A549 (cell line): Measurements from ENCODE around the gene RAPH1. TPM values are rescaled to one million over a fixed set of nuclear protein-coding genes. Genes with fewer than 3 reads are reported as not detected.

Experiments used
- ATAC-seq, 2 experiments: fragments of 200-7000 bp in 1 of 2; fragments of >200 bp in 1 of 2; cut with Nextera tagmentation in 1 of 2; cut with Tn5 transposase in 1 of 2; 3 replicates each; pipeline versions ENCODE4 v1.8.0 to v1.9.1; 2018 to 2020; ENCODE audit warnings: mild to moderate bottlenecking in 1 of 2, moderate library complexity in 1 of 2
- CTCF ChIA-PET: fragments of 300-600 bp; sonication (Branson Sonifier 250); formaldehyde crosslinking; extraction: SDS; loops from one replicate; lab custom pipeline; 2021; ENCODE audit warnings: antibody characterized with exemption, inconsistent platforms; lab: Yijun Ruan, JAX
- POLR2A ChIA-PET: fragments of 350-600 bp; formaldehyde crosslinking; extraction: SDS; loops from one replicate; lab custom pipeline; 2021; ENCODE audit warnings: antibody characterized with exemption, inconsistent platforms; lab: Yijun Ruan, JAX
- DNase-seq, 2 experiments: peaks; one replicate each; pipeline versions ENCODE4 v3.0.0 to v3.0.0-alpha.2; 2011 to 2016; ENCODE audit warnings: low read depth in 1 of 2, low spot score in 1 of 2
- FAIRE-seq: peaks from 2 replicates; lab custom pipeline; 2011; peaks lifted over from hg19 to GRCh38; lab: Jason Lieb, UNC
- H3K27ac ChIP-seq, 2 experiments: fragments of >200 bp; sonication (Bioruptor Twin); formaldehyde crosslinking; 3 replicates each; pipeline ENCODE4 v1.5.1; 2016 to 2017
- H3K4me1 ChIP-seq: fragments of >200 bp; sonication (Bioruptor Twin); formaldehyde crosslinking; 3 replicates; pipeline ENCODE4 v1.6.1; 2016
- H3K4me2 ChIP-seq: fragments of >200 bp; sonication (Bioruptor Twin); formaldehyde crosslinking; 3 replicates; pipeline ENCODE4 v1.6.1; 2016
- H3K4me3 ChIP-seq: fragments of >200 bp; sonication (Bioruptor Twin); formaldehyde crosslinking; 3 replicates; pipeline ENCODE4 v1.5.1; 2016
- H3K9me3 ChIP-seq: fragments of >200 bp; sonication (Bioruptor Twin); formaldehyde crosslinking; 3 replicates; pipeline ENCODE4 v1.6.1; 2016
- BHLHE40 ChIP-seq: IDR thresholded peaks from 2 replicates; pipeline ENCODE4 v1.6.1; 2012; ENCODE audit warnings: low read depth, low read length, inconsistent platforms
- CBX8 ChIP-seq: fragments of 200-600 bp; sonication (generic); IDR thresholded peaks from 2 replicates; pipeline ENCODE4 v1.6.1; 2016
- EHMT2 ChIP-seq: fragments of 200-600 bp; sonication (generic); IDR thresholded peaks from 2 replicates; pipeline ENCODE4 v1.6.1; 2016; ENCODE audit warnings: antibody characterized with exemption, low read depth, mild to moderate bottlenecking, moderate library complexity
- FOSL2 ChIP-seq, 2 experiments: fragments of 450-650 bp in 1 of 2; fragments of >200 bp in 1 of 2; sonication (Bioruptor Twin) in 1 of 2; formaldehyde crosslinking; IDR thresholded peaks; 2 replicates each; pipeline versions ENCODE4 v1.5.0 to v1.6.1; 2016 to 2020; ENCODE audit warnings: mild to moderate bottlenecking in 1 of 2, moderate library complexity in 1 of 2
- HOXA7 ChIP-seq: fragments of 250-450 bp; sonication (Bioruptor Pico); IDR thresholded peaks from 2 replicates; pipeline ENCODE4 v1.5.0; 2020; ENCODE audit warnings: mild to moderate bottlenecking, moderate library complexity
- HOXB5 ChIP-seq: fragments of 250-450 bp; sonication (Bioruptor Pico); IDR thresholded peaks from 2 replicates; pipeline ENCODE4 v1.5.0; 2020; ENCODE audit warnings: mild to moderate bottlenecking, moderate library complexity
- JUN ChIP-seq, 2 experiments: fragments of >200 bp; sonication (Bioruptor Twin); formaldehyde crosslinking; IDR thresholded peaks; 2 replicates in 1 of 2; 3 replicates in 1 of 2; pipeline ENCODE4 v1.6.1; 2016 to 2017
- KDM5A ChIP-seq: fragments of 200-600 bp; sonication (generic); IDR thresholded peaks from 2 replicates; pipeline ENCODE4 v1.6.1; 2016; ENCODE audit warnings: antibody characterized with exemption, mild to moderate bottlenecking
- MYC ChIP-seq: IDR thresholded peaks from 2 replicates; pipeline ENCODE4 v1.6.1; 2012; ENCODE audit warnings: mild to moderate bottlenecking, inconsistent platforms, low read length, improper control_type of control experiment, borderline replicate concordance
- NFE2L2 ChIP-seq: fragments of 150-350 bp; conservative IDR thresholded peaks from 2 replicates; pipeline ENCODE4 v1.6.1; 2014; ENCODE audit warnings: low read length
- PHF8 ChIP-seq: fragments of 200-600 bp; sonication (generic); IDR thresholded peaks from 2 replicates; pipeline ENCODE4 v1.6.1; 2016; ENCODE audit warnings: low read depth, mild to moderate bottlenecking, antibody characterized with exemption, moderate library complexity, borderline replicate concordance
- POLR2AphosphoS2 ChIP-seq: conservative IDR thresholded peaks from 2 replicates; pipeline ENCODE4 v1.6.1; 2012; ENCODE audit warnings: low read length, improper control_type of control experiment, inconsistent platforms
- RFX5 ChIP-seq: fragments of 450-650 bp; IDR thresholded peaks from 2 replicates; pipeline ENCODE4 v1.7.1; 2014; ENCODE audit warnings: antibody characterized with exemption, mild to moderate bottlenecking, moderate library complexity
- ZFP36 ChIP-seq: fragments of 450-650 bp; IDR thresholded peaks from 2 replicates; pipeline ENCODE4 v1.6.1; 2014; ENCODE audit warnings: borderline replicate concordance; ENCODE audit not compliant: partially characterized antibody
- ZSCAN20 ChIP-seq: fragments of 250-450 bp; sonication (Bioruptor Pico); IDR thresholded peaks from 2 replicates; pipeline ENCODE4 v1.8.0; 2022; ENCODE audit warnings: mild to moderate bottlenecking, moderate library complexity
- WGBS: methylation state at CpG from one replicate; pipeline ENCODE4 v1.1.6; 2017; ENCODE audit errors: missing lambda C conversion rate; 5-methylcytosine and 5-hydroxymethylcytosine counted together
- polyA plus RNA-seq, 4 experiments: library from polyadenylated mRNA; depleted of rRNA in 3 of 4; stranded (reverse); fragments of >200 nt; fragmentation: RNase III in 1 of 4; extraction: RNeasy Plus Mini Kit Qiagen cat#74134 plus additional on column Dnase treatment in 1 of 4; gene quantifications; 2 replicates in 3 of 4; 3 replicates in 1 of 4; pipeline ENCODE4 v1.2.3, GENCODE V29; 2011 to 2017
- TF ChIP-seq, protein P1 (sequence below): IDR thresholded peaks from 2 replicates; pipeline ENCODE4 v1.6.1; 2012
- TF ChIP-seq, protein P2 (sequence below): fragments of 150-350 bp; IDR thresholded peaks from 2 replicates; pipeline ENCODE4 v1.6.1; 2014; ENCODE audit warnings: low read depth, mild to moderate bottlenecking, low read length
- TF ChIP-seq, protein P3 (sequence below): fragments of 250-450 bp; sonication (Bioruptor Pico); IDR thresholded peaks from 2 replicates; pipeline ENCODE4 v1.5.0; 2021; ENCODE audit warnings: mild to moderate bottlenecking, moderate library complexity, borderline replicate concordance
- TF ChIP-seq, protein P4 (sequence below): fragments of >200 bp; sonication (Bioruptor Twin); formaldehyde crosslinking; IDR thresholded peaks from 3 replicates; pipeline ENCODE4 v1.6.1; 2016
- TF ChIP-seq, protein P5 (sequence below): fragments of 450-650 bp; IDR thresholded peaks from 2 replicates; pipeline ENCODE4 v1.6.1; 2014; ENCODE audit warnings: antibody characterized with exemption

The RAPH1 gene
- polyA plus RNA-seq, 2 of the 4 experiments (the other 2 are of a cell fraction) = 6.3 to 7.3 TPM

DNA sequence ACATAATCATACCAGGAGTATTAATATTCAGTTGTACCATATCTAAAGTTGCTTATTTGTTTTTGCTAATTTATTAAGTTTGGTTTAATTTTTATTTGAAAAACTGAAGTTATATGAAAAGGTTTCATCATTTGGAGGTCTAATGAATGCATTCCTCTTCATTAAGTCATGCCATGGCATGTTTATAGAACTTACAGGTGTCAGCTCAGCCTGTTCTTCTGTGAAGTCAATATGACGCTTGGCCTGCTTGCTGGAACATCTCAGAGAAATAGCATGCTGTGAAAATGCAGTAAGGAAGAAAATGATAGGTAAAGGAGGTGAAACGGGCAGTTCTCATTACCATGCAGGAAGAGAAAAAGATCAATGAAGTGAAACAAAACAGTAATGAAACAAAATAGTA lies 58.2 kb downstream of the RAPH1 start:
- ATAC-seq (no peak), DNase-seq (no peak), FAIRE-seq (no peak)
- Histone ChIP-seq H3K27ac (no peak overlapping the region), H3K4me2 (no peak overlapping the region), H3K4me1 (no peaks in the 10 kb centered on the region), H3K9me3 (no peaks in the 10 kb centered on the region), H3K4me3 (no peak overlapping the region)
- 84% methylated on average over 2 of the region's 2 CpGs for WGBS
- CTCF ChIA-PET = interaction anchor here (1.5 kb wide), 1 partner anchor 305 kb away, joined by 4 read pairs; no protein-coding TSS in a partner anchor
- POLR2A ChIA-PET = no interaction called here
- TF ChIP-seq RFX5 = no peak
- TF ChIP-seq CBX8 = no peak
- TF ChIP-seq, protein P1, sequence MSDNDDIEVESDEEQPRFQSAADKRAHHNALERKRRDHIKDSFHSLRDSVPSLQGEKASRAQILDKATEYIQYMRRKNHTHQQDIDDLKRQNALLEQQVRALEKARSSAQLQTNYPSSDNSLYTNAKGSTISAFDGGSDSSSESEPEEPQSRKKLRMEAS = no peak
- TF ChIP-seq FOSL2 (IDR thresholded peaks at IDR 0.05) = no peak
- TF ChIP-seq FOSL2 (CRISPR knock-in tag; IDR thresholded peaks at IDR 0.05) = no peak
- no peak for TF ChIP-seq MYC
- TF ChIP-seq, protein P2, sequence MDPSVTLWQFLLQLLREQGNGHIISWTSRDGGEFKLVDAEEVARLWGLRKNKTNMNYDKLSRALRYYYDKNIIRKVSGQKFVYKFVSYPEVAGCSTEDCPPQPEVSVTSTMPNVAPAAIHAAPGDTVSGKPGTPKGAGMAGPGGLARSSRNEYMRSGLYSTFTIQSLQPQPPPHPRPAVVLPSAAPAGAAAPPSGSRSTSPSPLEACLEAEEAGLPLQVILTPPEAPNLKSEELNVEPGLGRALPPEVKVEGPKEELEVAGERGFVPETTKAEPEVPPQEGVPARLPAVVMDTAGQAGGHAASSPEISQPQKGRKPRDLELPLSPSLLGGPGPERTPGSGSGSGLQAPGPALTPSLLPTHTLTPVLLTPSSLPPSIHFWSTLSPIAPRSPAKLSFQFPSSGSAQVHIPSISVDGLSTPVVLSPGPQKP = no peak

DNA sequence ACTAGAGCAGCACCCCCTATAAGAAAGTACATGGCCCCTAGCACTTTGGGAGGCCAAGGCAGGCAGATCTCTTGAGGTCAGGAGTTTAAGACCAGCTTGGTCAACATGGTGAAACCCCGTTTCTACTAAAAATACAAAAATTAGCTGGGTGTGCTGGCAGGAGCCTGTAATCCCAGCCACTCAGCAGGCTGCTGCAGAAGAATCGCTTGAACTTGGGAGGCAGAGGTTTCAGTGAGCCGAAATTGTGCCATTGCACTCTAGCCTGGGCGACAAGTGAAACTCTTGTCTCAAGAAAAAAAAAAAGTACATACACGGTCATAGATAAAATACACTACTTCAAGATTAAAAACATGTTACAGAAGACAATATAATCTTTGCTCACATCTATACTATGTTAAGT lies 63.8 kb downstream of the RAPH1 start:
- ATAC-seq (no peak), DNase-seq (no peak), FAIRE-seq (no peak)
- H3K27ac ChIP-seq = no peak overlapping the region
- H3K4me1 ChIP-seq = no peaks in the 10 kb centered on the region
- no peaks in the 10 kb centered on the region for H3K9me3 ChIP-seq
- ChIA-PET CTCF (interaction anchor here (1.5 kb wide), 1 partner anchor 344 kb away, joined by 4 read pairs; no protein-coding TSS in a partner anchor), POLR2A (no interaction called here)
- no peak overlapping the region for H3K4me2 ChIP-seq
- H3K4me3 ChIP-seq = no peak overlapping the region
- no peak for TF ChIP-seq PHF8
- TF ChIP-seq, protein P3, sequence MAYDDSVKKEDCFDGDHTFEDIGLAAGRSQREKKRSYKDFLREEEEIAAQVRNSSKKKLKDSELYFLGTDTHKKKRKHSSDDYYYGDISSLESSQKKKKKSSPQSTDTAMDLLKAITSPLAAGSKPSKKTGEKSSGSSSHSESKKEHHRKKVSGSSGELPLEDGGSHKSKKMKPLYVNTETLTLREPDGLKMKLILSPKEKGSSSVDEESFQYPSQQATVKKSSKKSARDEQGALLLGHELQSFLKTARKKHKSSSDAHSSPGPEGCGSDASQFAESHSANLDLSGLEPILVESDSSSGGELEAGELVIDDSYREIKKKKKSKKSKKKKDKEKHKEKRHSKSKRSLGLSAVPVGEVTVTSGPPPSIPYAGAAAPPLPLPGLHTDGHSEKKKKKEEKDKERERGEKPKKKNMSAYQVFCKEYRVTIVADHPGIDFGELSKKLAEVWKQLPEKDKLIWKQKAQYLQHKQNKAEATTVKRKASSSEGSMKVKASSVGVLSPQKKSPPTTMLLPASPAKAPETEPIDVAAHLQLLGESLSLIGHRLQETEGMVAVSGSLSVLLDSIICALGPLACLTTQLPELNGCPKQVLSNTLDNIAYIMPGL (CRISPR knock-in tag) = no peak
- WGBS = 88% methylated on average over 5 of the region's 5 CpGs

DNA sequence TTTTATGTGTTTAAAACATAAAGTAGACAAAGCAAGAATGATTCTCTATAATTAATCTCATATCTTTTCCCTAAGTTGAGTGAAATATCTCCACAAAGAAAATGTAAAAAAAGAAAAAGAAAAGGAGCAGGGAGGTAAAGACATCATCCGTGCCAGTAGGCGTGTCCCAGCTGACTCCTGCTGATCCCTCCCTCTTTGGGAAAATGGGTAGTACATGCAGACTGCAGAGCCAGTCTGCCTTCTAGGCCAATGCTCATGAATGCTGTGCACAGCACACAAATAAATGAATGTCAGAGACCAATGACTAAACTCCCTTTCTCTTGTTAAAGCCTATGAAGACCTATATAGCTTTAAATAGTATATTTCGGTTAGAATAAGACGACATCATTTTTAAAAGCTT lies 64.7 kb downstream of the RAPH1 start:
- H3K4me1 ChIP-seq = no peaks in the 10 kb centered on the region
- H3K9me3 ChIP-seq = no peaks in the 10 kb centered on the region
- TF ChIP-seq JUN (IDR thresholded peaks at IDR 0.05) = no peak
- no peak for TF ChIP-seq POLR2AphosphoS2
- TF ChIP-seq KDM5A = no peak
- TF ChIP-seq, protein P1 = no peak
- no peak for TF ChIP-seq ZSCAN20 (CRISPR knock-in tag)
- TF ChIP-seq, protein P4, sequence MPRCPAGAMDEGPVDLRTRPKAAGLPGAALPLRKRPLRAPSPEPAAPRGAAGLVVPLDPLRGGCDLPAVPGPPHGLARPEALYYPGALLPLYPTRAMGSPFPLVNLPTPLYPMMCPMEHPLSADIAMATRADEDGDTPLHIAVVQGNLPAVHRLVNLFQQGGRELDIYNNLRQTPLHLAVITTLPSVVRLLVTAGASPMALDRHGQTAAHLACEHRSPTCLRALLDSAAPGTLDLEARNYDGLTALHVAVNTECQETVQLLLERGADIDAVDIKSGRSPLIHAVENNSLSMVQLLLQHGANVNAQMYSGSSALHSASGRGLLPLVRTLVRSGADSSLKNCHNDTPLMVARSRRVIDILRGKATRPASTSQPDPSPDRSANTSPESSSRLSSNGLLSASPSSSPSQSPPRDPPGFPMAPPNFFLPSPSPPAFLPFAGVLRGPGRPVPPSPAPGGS = no peak
- TF ChIP-seq EHMT2 = no peak
- TF ChIP-seq, protein P5, sequence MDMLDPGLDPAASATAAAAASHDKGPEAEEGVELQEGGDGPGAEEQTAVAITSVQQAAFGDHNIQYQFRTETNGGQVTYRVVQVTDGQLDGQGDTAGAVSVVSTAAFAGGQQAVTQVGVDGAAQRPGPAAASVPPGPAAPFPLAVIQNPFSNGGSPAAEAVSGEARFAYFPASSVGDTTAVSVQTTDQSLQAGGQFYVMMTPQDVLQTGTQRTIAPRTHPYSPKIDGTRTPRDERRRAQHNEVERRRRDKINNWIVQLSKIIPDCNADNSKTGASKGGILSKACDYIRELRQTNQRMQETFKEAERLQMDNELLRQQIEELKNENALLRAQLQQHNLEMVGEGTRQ = no peak
- no peak for TF ChIP-seq HOXB5 (CRISPR knock-in tag)
- no peak for TF ChIP-seq NFE2L2
- no peak for TF ChIP-seq MYC
- no peak for TF ChIP-seq CBX8
- no peak for TF ChIP-seq BHLHE40
- no peak for TF ChIP-seq HOXA7 (CRISPR knock-in tag)
- TF ChIP-seq ZFP36 = no peak
- CTCF ChIA-PET = no interaction called here
- FAIRE-seq = no peak
- DNase-seq = peak in 1 of 2 experiments; percentile 16
- whole genome bisulfite sequencing = 86% methylated on average over 4 of the region's 4 CpGs
- ATAC-seq = peak in 1 of 2 experiments; percentile 67; a peak in 2 of 6 replicates
- no peak overlapping the region for H3K4me3 ChIP-seq
- POLR2A ChIA-PET = no interaction called here
- no peak overlapping the region for H3K4me2 ChIP-seq
- H3K27ac ChIP-seq = no peak overlapping the region
